Cardiac septum (tissue), 1 donor: ENCODE data around the gene VIPR2. TPM values are rescaled to one million over a fixed set of nuclear protein-coding genes. Genes with fewer than 3 reads are reported as not detected.
"Not testable (repeated sequence)": the region's sequence is repeated elsewhere in the genome, so short reads cannot be mapped to it uniquely, and the experiment has no call there.

Experiments used
- DNase-seq: peaks from one replicate; pipeline ENCODE4 v3.0.0-alpha.2; 2020; ENCODE audit warnings: low spot score
- intact Hi-C: fragments of 100-400 bp; cut with DNase I; formaldehyde crosslinking; loops from one replicate; pipeline ENCODE4 v1.14.0; 2022
- long read RNA-seq: library from polyadenylated mRNA; unstranded; transcript quantifications from one replicate; pipeline ENCODE4 v2.0.0, GENCODE V29; 2021
- total RNA-seq: library from RNA; stranded (reverse); fragmentation: NEBNext Ultra II Directional; extraction: Animal tissue kit (Norgen Biotek cat#: 25700); gene quantifications from one replicate; pipeline ENCODE4 v1.2.1, GENCODE V29; 2021
- donor health status: DM: no; HTN: no; CAD: no.

Gene VIPR2
- total RNA-seq = 23.2 TPM
- long read RNA-seq, transcript VIPR2-201 (13 exons, 3,944 nt) = major isoform, 7 of 64 reads
- long read RNA-seq, partial matches to known transcripts = 1 of 64 reads
- long read RNA-seq, other reads (novel, unspliced or antisense) = 50 of 64 reads

GRCh38 chr7:159144758-159145489 lies at the start of gene VIPR2:
VIPR2 (minus strand) TSS chr7:159144867; CDS start chr7:159144771, 96 bp downstream.
- intact Hi-C loops = loop anchor here (5.0 kb wide), 2 partner anchors 48 to 133 kb away; no protein-coding TSS in a partner anchor
- DNase-seq = no peak

GRCh38 chr7:159193543-159194090 lies 49.0 kb upstream of the VIPR2 start:
- no peak for DNase-seq
- intact Hi-C loops = no loop called here

GRCh38 chr7:159192725-159193453 lies 48.2 kb upstream of the VIPR2 start:
- no peak for DNase-seq

GRCh38 chr7:159192013-159192412 lies 47.3 kb upstream of the VIPR2 start:
- intact Hi-C loops = no loop called here
- no peak for DNase-seq

More at GRCh38 chr7:159192725-159193453, 48.2 kb upstream of the VIPR2 start:
- intact Hi-C loops = no loop called here

- no peak for DNase-seq
- intact Hi-C loops = no loop called here
These were observed 46.6 kb upstream of the VIPR2 start for GRCh38 chr7:159191236-159191635.

GRCh38 chr7:159188011-159188410 lies 43.3 kb upstream of the VIPR2 start:
- DNase-seq = no peak
- intact Hi-C loops = no loop called here

- intact Hi-C loops = no loop called here
- DNase-seq = no peak
These were observed 34.6 kb upstream of the VIPR2 start for GRCh38 chr7:159179241-159179640.

- intact Hi-C loops = no loop called here
- no peak for DNase-seq
These were observed 32.8 kb upstream of the VIPR2 start for GRCh38 chr7:159177284-159177953.

- intact Hi-C loops = no loop called here
These were observed 31.1 kb upstream of the VIPR2 start for GRCh38 chr7:159175792-159176191.

GRCh38 chr7:159175100-159175499 lies 30.4 kb upstream of the VIPR2 start:
- DNase-seq, intact Hi-C loops: not testable (repeated sequence)

More at GRCh38 chr7:159175792-159176191, 31.1 kb upstream of the VIPR2 start:
- no peak for DNase-seq

GRCh38 chr7:159172400-159172799 lies 27.7 kb upstream of the VIPR2 start:
- intact Hi-C loops = no loop called here
- DNase-seq = no peak

GRCh38 chr7:159169391-159169790 lies 24.7 kb upstream of the VIPR2 start:
- intact Hi-C loops = no loop called here
- DNase-seq = no peak

GRCh38 chr7:159167139-159167538 lies 22.5 kb upstream of the VIPR2 start:
- intact Hi-C loops = no loop called here

GRCh38 chr7:159166530-159166929 lies 21.9 kb upstream of the VIPR2 start:
- no peak for DNase-seq
- intact Hi-C loops = no loop called here

More at GRCh38 chr7:159167139-159167538, 22.5 kb upstream of the VIPR2 start:
- DNase-seq = no peak

GRCh38 chr7:159165352-159165751 lies 20.7 kb upstream of the VIPR2 start:
- no peak for DNase-seq
- intact Hi-C loops = no loop called here

- DNase-seq, intact Hi-C loops: not testable (repeated sequence)
These were observed 19.1 kb upstream of the VIPR2 start for GRCh38 chr7:159163703-159164301.

- DNase-seq, intact Hi-C loops: not testable (repeated sequence)
These were observed 17.5 kb upstream of the VIPR2 start for GRCh38 chr7:159162050-159162626.

GRCh38 chr7:159160450-159160849 lies 15.8 kb upstream of the VIPR2 start:
- intact Hi-C loops = no loop called here
- no peak for DNase-seq

GRCh38 chr7:159159731-159160130 lies 15.1 kb upstream of the VIPR2 start:
- DNase-seq = no peak
- intact Hi-C loops = no loop called here
